Activated CD4-positive, alpha-beta T cell treated with anti-CD3 and anti-CD28 coated beads, Interleukin-2, amount 50 U/mL, for 16 hours (primary cell): ENCODE data around the gene OR5K4.
"Not testable (repeated sequence)": the region's sequence is repeated elsewhere in the genome, so short reads cannot be mapped to it uniquely, and the experiment has no call there.

ENCODE experiments used
- DNase-seq: peaks from one replicate; pipeline ENCODE4 v3.0.0-alpha.2; 2020

Gene OR5K4

DNA sequence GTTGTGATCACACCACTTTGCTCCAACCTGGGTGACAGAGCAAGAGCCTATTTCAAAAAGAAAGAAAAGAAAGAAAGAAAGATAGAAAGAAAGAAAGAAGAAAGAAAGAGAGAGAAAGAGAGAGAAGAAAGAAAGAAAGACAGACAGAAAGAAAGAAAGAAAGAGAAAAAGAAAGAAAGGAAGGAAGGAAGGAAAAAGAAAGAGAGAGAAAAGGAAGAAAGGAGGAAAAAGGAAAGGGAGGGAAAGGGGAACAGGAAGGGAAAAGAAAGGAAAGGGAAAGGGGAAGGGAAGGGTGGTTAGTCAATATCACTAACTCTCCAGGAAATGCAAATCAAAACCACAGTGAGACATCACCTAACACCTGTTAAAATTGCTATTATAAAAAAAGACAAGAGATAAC lies 18.2 kb downstream of the OR5K4 start:
- DNase-seq: no peak

DNA sequence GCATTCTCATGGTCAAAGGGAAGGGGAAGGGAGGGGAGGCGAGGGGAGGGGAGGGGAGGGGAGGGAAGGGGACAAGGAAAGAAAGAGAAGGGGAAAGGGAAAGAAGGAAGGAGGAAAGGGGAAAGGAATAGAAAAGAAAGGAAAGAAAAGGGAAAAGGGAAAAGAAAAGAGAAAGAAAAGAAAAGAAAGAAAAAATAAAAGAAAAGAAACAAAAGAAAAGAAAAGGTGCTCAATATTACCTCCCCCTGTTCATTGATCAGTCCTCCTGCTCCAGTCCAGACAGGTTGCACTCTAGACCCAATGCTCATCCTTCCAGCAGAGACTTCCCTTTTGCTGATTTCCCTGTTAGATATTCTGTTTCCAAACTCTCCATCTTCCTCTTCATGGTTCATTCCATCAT lies 18.8 kb downstream of the OR5K4 start:
- no peak for DNase-seq

DNA sequence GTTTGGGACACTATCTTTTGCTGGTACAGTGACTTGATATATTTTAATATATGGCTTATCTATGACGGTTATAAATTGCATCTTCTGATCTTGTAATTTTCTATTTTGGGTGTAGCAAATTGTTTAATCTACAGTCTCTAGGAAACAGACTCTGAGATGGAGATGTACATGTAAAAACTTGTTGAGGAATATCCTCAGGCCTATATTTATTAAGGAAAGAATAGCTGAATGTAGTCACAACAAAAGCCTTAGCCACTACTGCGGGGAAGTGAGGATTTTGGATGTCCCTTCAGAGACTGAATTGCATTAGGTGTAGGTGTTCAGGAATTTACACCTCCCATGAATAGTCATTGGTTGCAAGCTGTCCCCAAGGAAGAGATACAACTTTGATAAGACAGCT lies 23.0 kb downstream of the OR5K4 start:
- no peak for DNase-seq

DNA sequence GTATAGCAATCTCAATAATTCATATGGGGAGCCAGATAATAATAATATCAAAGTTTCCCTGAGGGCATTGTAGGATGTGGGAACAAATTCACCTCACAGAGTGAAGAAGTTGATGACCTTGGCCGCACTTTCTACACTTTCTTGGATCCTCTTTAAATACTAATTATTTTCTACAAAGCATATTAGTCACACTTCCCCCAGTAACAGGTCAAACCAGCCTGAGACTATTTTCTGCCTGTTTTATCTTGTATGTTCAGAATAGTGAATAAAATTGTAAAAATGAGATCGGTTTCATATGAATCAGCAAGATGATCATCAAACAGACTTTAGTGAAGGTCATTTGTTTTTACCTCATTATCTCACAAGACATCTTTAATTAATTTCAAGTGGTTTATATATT lies 34.5 kb downstream of the OR5K4 start:
- no peak for DNase-seq

GRCh38 chr3:98390366-98390765 lies 36.7 kb downstream of the OR5K4 start, which contains the start of gene OR5K3:
Gene OR5K3 (plus strand): TSS chr3:98390666. CDS start chr3:98390666, 0 bp downstream.
- no peak for DNase-seq

GRCh38 chr3:98395101-98395500 lies 41.4 kb downstream of the OR5K4 start:
- no peak for DNase-seq

GRCh38 chr3:98396482-98396881 lies 42.8 kb downstream of the OR5K4 start:
- DNase-seq: not testable (repeated sequence)

DNA sequence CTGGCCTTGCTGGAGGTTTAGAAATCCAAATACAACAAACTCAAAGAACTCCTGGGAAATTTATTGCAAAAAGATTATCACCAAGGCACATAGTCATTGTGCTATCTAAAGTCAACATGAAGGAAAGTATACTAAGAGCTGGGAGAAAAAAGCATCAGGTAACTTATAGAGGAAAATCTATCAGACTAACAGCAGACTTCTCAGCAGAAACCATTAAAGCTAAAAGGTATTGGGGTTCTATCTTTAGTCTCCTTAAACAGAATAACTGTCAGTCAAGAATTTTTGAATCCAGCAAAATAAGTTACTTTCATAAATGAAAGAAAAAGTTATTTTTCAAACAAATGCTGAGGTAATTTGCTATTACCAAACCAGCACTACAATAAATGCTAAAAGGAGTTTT lies 44.9 kb downstream of the OR5K4 start:
- no peak for DNase-seq

DNA sequence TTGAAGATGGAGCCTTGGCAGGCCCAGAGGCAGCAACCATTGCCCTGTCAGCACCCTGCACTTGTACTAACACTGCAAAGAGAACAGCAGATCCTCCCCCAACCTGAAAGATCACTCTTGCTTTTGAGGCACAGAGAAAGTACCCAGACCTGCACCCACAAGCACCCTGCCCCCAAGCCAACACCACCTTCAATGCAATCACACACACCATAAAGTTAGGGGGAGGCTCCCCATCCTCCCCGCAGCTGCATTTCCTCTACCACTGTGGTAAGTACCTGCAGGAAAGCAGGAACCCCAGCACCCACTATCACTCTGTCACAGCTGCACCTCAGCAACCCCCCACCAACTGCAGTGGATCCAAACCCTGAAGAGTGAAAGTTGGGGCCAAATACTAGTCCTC lies 48.9 kb downstream of the OR5K4 start:
- no peak for DNase-seq

- no peak for DNase-seq
Measured at GRCh38 chr3:98404010-98404409, 50.4 kb downstream of the OR5K4 start.
